Peyer's patch (tissue), 4 donors: Measurements from ENCODE around the gene FGD5.
A peak's percentile ranks its signal among the peaks of the same experiment; 100 is the strongest.

Experiments
- CTCF ChIP-seq, 6 experiments: fragments of 450-650 bp in 4 of 6; fragments of 200-600 bp in 2 of 6; sonication (generic) in 1 of 6; IDR thresholded peaks; one replicate each; pipeline ENCODE4 v1.5.1; 2017 to 2019; ENCODE audit warnings: antibody characterized with exemption in 6 of 6, mild to moderate bottlenecking in 3 of 6, moderate library complexity in 1 of 6
- POLR2A ChIP-seq, 2 donors: fragments of 450-650 bp; IDR thresholded peaks; one replicate each; pipeline ENCODE4 v1.5.1; 2017; ENCODE audit warnings: antibody characterized with exemption in 2 of 2, mild to moderate bottlenecking in 2 of 2, moderate library complexity in 2 of 2

GRCh38 chr3:14925729-14926591 is 107.2 kb downstream of the FGD5 start:
- TF ChIP-seq CTCF (IDR thresholded peaks at IDR 0.05) (peak; percentile 41 to 80 (median 64)), POLR2A (IDR thresholded peaks at IDR 0.05) (no peak)
